ENCODE data around the gene ATXN7L3B.
A peak's percentile ranks its signal among the peaks of the same experiment; 100 is the strongest.

Gene ATXN7L3B

GRCh38 chr12:74552201-74552600 lies 14.6 kb downstream of the ATXN7L3B start:
- H3K9ac ChIP-seq (ENCODE audit: low read depth, low read length): no peak overlapping the region
- H3K9me3 ChIP-seq (ENCODE audit: control insufficient read depth, insufficient read depth, low read length): no peaks in the 10 kb centered on the region
- H3K4me1 ChIP-seq (ENCODE audit: control insufficient read depth, insufficient read depth, low read length): no peaks in the 10 kb centered on the region
- H3K27me3 ChIP-seq (ENCODE audit: control insufficient read depth, insufficient read depth, low read length): no peaks in the 10 kb centered on the region
- no peak overlapping the region for H3K4me3 ChIP-seq (ENCODE audit: low read depth, low read length)
- no peaks in the 10 kb centered on the region for H3K36me3 ChIP-seq (ENCODE audit: control insufficient read depth, insufficient read depth, low read length)
- no peak overlapping the region for H3K27ac ChIP-seq (ENCODE audit: low read depth, low read length)

GRCh38 chr12:74559728-74560127 lies 22.1 kb downstream of the ATXN7L3B start:
- Histone ChIP-seq H3K36me3 (ENCODE audit: control insufficient read depth, insufficient read depth, low read length) (no peaks in the 10 kb centered on the region), H3K9ac (ENCODE audit: low read depth, low read length) (no peak overlapping the region), H3K9me3 (ENCODE audit: control insufficient read depth, insufficient read depth, low read length) (no peaks in the 10 kb centered on the region), H3K27me3 (ENCODE audit: control insufficient read depth, insufficient read depth, low read length) (no peaks in the 10 kb centered on the region), H3K27ac (ENCODE audit: low read depth, low read length) (no peak overlapping the region), H3K4me1 (ENCODE audit: control insufficient read depth, insufficient read depth, low read length) (no peaks in the 10 kb centered on the region), H3K4me3 (ENCODE audit: low read depth, low read length) (no peak overlapping the region)

- Histone ChIP-seq H3K9me3 (ENCODE audit: control insufficient read depth, insufficient read depth, low read length) (no peaks in the 10 kb centered on the region), H3K4me1 (ENCODE audit: control insufficient read depth, insufficient read depth, low read length) (no peaks in the 10 kb centered on the region), H3K4me3 (ENCODE audit: low read depth, low read length) (no peak overlapping the region), H3K36me3 (ENCODE audit: control insufficient read depth, insufficient read depth, low read length) (no peaks in the 10 kb centered on the region), H3K27me3 (ENCODE audit: control insufficient read depth, insufficient read depth, low read length) (no peaks in the 10 kb centered on the region), H3K9ac (ENCODE audit: low read depth, low read length) (no peak overlapping the region), H3K27ac (ENCODE audit: low read depth, low read length) (no peak overlapping the region)
Measured at GRCh38 chr12:74563927-74564326, 26.3 kb downstream of the ATXN7L3B start.

- no peaks in the 10 kb centered on the region for H3K27me3 ChIP-seq (ENCODE audit: control insufficient read depth, insufficient read depth, low read length)
- no peak overlapping the region for H3K4me3 ChIP-seq (ENCODE audit: low read depth, low read length)
- H3K27ac ChIP-seq (ENCODE audit: low read depth, low read length): no peak overlapping the region
- no peaks in the 10 kb centered on the region for H3K36me3 ChIP-seq (ENCODE audit: control insufficient read depth, insufficient read depth, low read length)
- no peaks in the 10 kb centered on the region for H3K9me3 ChIP-seq (ENCODE audit: control insufficient read depth, insufficient read depth, low read length)
- H3K9ac ChIP-seq (ENCODE audit: low read depth, low read length): no peak overlapping the region
- H3K4me1 ChIP-seq (ENCODE audit: control insufficient read depth, insufficient read depth, low read length): peaks cover 13% of the 10 kb centered on the region
Measured at GRCh38 chr12:74578486-74578885, 40.9 kb downstream of the ATXN7L3B start.

GRCh38 chr12:74579446-74579845 lies 41.8 kb downstream of the ATXN7L3B start:
- H3K9ac ChIP-seq (ENCODE audit: low read depth, low read length): no peak overlapping the region
- no peak overlapping the region for H3K4me3 ChIP-seq (ENCODE audit: low read depth, low read length)
- H3K36me3 ChIP-seq (ENCODE audit: control insufficient read depth, insufficient read depth, low read length): no peaks in the 10 kb centered on the region
- no peak overlapping the region for H3K27ac ChIP-seq (ENCODE audit: low read depth, low read length)
- H3K9me3 ChIP-seq (ENCODE audit: control insufficient read depth, insufficient read depth, low read length): no peaks in the 10 kb centered on the region
- peaks cover 13% of the 10 kb centered on the region for H3K4me1 ChIP-seq (ENCODE audit: control insufficient read depth, insufficient read depth, low read length)
- H3K27me3 ChIP-seq (ENCODE audit: control insufficient read depth, insufficient read depth, low read length): no peaks in the 10 kb centered on the region

GRCh38 chr12:74579981-74580380 lies 42.3 kb downstream of the ATXN7L3B start:
- Histone ChIP-seq H3K4me3 (ENCODE audit: low read depth, low read length) (no peak overlapping the region), H3K27me3 (ENCODE audit: control insufficient read depth, insufficient read depth, low read length) (no peaks in the 10 kb centered on the region), H3K27ac (ENCODE audit: low read depth, low read length) (no peak overlapping the region)

GRCh38 chr12:74581439-74581838 lies 43.8 kb downstream of the ATXN7L3B start:
- Histone ChIP-seq H3K27ac (ENCODE audit: low read depth, low read length) (peak overlapping the region; percentile 12), H3K9ac (ENCODE audit: low read depth, low read length) (no peak overlapping the region), H3K4me1 (ENCODE audit: control insufficient read depth, insufficient read depth, low read length) (peaks cover 13% of the 10 kb centered on the region), H3K9me3 (ENCODE audit: control insufficient read depth, insufficient read depth, low read length) (no peaks in the 10 kb centered on the region), H3K27me3 (ENCODE audit: control insufficient read depth, insufficient read depth, low read length) (no peaks in the 10 kb centered on the region), H3K4me3 (ENCODE audit: low read depth, low read length) (no peak overlapping the region), H3K36me3 (ENCODE audit: control insufficient read depth, insufficient read depth, low read length) (no peaks in the 10 kb centered on the region)

More at GRCh38 chr12:74579981-74580380, 42.3 kb downstream of the ATXN7L3B start:
- H3K9me3 ChIP-seq (ENCODE audit: control insufficient read depth, insufficient read depth, low read length): no peaks in the 10 kb centered on the region
- H3K9ac ChIP-seq (ENCODE audit: low read depth, low read length): no peak overlapping the region
- peaks cover 13% of the 10 kb centered on the region for H3K4me1 ChIP-seq (ENCODE audit: control insufficient read depth, insufficient read depth, low read length)
- H3K36me3 ChIP-seq (ENCODE audit: control insufficient read depth, insufficient read depth, low read length): no peaks in the 10 kb centered on the region

- Histone ChIP-seq H3K27me3 (ENCODE audit: control insufficient read depth, insufficient read depth, low read length) (no peaks in the 10 kb centered on the region), H3K9me3 (ENCODE audit: control insufficient read depth, insufficient read depth, low read length) (no peaks in the 10 kb centered on the region), H3K4me1 (ENCODE audit: control insufficient read depth, insufficient read depth, low read length) (peaks cover 13% of the 10 kb centered on the region), H3K27ac (ENCODE audit: low read depth, low read length) (no peak overlapping the region), H3K36me3 (ENCODE audit: control insufficient read depth, insufficient read depth, low read length) (no peaks in the 10 kb centered on the region), H3K9ac (ENCODE audit: low read depth, low read length) (no peak overlapping the region), H3K4me3 (ENCODE audit: low read depth, low read length) (no peak overlapping the region)
Measured at GRCh38 chr12:74584483-74585062, 46.9 kb downstream of the ATXN7L3B start.

GRCh38 chr12:74586251-74586650 lies 48.6 kb downstream of the ATXN7L3B start:
- H3K9ac ChIP-seq (ENCODE audit: low read depth, low read length): no peak overlapping the region
- no peak overlapping the region for H3K4me3 ChIP-seq (ENCODE audit: low read depth, low read length)
- H3K36me3 ChIP-seq (ENCODE audit: control insufficient read depth, insufficient read depth, low read length): no peaks in the 10 kb centered on the region
- no peaks in the 10 kb centered on the region for H3K27me3 ChIP-seq (ENCODE audit: control insufficient read depth, insufficient read depth, low read length)
- H3K9me3 ChIP-seq (ENCODE audit: control insufficient read depth, insufficient read depth, low read length): no peaks in the 10 kb centered on the region
- H3K27ac ChIP-seq (ENCODE audit: low read depth, low read length): no peak overlapping the region
- peaks cover 8% of the 10 kb centered on the region for H3K4me1 ChIP-seq (ENCODE audit: control insufficient read depth, insufficient read depth, low read length)

All from HUES48 (cell line).